GM18517 (cell line): Measurements from ENCODE around the gene TNFRSF6B.
"Not testable (repeated sequence)": the region's sequence is repeated elsewhere in the genome, so short reads cannot be mapped to it uniquely, and the experiment has no call there.

ENCODE experiments used
- ATAC-seq: cut with Tn5 transposase; IDR thresholded peaks from one replicate; pipeline ENCODE4 v1.9.1; 2021; ENCODE audit warnings: mild to moderate bottlenecking, moderate library complexity; ENCODE audit not compliant: unreplicated experiment

The TNFRSF6B gene

DNA sequence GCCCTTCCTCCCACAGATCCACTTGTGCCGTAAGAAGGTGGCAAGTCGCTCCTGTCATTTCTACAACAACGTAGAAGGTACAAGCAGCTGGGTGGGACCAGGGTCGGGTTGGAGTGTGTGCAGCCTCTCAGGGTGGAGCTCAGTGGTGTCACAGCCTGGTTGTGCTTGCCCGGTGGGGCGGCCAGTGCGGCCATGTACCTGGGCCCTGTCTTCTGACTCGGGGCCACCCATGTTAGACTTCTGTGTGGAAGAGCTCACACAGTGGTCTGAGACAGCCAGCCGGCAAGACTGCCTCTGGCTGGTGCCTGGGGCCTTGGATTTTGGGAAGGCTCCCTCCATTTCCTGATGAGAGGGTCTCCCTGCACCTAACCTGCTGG, 33.7 kb upstream of the TNFRSF6B start:
- no peak for ATAC-seq

DNA sequence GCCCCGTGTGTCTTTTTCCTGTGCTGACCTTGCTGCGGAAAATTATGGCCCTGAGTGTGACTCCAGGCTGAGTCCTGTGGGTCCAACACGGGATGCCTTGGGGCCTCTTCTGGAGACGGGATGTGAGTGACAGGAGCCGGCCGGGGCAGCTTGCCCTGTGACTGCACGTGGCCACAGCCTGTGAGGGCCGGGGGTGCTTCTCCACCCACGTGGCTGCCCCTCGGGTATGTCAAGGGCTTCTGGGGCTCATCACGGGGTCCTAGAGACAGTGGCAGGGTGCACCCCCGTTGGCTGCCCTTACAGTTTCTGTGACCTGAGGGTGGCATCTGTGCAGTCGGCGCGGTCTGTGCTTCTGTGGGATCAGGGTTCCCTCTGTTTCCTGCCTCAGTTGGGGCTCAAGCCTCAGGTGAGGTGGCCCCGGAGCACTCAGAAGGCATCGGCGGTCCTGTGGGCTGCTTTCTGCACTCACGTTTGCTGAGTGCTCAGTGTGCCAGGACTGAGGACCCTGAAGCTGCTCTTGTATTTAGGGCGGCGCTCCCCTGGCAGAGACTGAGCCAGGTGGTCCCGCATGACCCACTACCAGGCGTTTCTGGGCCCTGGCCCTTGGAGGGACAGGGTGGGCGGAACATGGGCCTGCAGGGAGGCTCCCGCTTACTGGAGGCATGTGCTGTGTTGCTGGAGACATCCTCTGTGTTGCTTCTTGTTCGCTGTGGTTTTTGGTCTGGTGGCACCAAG, 33.0 kb upstream of the TNFRSF6B start:
- ATAC-seq: no peak

DNA sequence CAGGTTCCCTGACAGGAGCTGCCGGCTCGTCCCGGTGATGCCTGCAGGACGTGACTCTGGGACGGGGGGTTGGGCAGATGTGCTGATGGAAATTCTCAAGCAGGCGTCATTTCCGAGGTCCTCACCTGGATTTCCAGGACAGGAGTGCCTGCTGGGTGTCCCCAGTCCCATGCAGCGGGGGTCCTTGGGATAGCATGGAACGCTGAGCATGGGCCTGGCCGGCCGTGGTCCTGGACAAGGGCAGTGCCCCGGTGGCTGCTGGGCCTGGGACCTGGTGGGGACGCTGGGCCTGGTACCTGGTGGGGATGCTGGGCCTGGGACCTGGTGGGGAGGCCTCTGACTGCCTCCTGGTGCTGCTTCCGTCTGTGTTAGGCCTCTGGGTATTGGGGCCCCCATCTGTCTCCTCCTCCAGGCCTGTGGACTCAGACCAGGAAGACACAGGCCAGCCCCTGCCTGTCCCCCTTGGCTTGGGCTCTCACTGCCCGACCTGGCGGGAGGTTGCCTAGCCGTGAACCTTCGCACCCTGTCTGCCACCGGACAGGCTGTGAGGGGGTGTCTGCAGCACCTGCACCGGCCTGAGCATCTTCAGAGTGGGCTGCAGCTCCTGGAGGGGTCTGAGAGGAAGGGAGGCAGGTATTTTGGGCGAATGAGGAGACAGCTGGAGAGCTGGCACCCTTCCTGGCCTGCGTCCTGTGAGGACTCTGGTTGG, 32.2 kb upstream of the TNFRSF6B start:
- no peak for ATAC-seq

DNA sequence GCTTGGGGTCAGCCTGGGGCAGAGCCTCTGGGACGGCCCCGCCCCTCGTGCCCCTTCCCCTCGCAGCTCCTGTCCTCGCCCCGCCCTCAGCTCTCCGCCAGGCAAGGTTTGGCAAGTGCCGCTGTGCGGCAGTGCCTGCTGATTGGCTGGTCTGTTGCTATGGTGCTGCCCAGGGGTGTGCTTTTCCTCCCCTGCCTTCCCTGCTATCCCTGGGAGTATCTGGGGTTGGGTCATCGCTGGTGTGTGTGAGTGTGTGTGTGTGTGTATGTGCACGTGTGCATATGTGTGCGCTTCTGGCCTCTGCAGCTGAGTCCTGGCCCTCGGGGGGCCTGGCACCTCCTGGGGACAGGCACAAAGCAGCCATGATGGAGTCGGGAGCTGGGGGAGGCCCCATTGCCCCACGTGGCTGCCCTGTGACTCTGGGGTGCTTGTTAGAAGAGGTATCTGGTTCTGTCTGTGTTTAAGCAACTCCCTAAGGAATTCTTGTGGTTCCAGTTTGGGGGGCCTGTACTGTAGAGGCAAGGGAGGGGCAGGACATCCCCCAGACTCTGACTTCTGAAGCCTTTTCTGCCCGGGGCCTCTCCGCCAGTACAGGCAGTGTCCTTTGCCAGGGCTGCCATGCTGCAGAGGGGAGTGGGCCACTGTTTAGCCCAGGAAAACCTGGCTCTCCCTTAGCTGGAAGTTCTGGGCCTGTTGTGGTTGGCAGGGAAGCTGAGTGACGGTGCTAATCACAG, 31.4 kb upstream of the TNFRSF6B start:
- no peak for ATAC-seq

DNA sequence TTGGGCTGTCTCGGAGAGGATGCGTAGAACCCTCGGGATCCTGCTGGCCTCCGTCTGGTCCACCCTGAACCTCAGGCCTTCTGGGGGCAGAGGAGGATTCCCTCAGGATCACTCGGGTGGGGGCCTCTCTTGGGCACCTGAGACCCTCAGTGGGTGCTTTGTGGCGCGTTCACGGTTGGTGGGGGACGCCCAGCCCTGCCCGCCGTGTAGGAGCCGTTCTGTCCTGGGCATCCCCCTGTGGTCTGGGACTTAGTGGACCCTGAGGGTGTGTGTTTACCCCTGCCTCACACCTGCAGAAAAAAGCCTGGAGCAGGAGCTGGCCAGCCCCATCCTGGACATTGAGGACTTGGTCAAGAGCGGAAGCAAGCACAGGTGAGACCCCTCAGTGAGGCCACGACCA, 30.7 kb upstream of the TNFRSF6B start:
- ATAC-seq: no peak

DNA sequence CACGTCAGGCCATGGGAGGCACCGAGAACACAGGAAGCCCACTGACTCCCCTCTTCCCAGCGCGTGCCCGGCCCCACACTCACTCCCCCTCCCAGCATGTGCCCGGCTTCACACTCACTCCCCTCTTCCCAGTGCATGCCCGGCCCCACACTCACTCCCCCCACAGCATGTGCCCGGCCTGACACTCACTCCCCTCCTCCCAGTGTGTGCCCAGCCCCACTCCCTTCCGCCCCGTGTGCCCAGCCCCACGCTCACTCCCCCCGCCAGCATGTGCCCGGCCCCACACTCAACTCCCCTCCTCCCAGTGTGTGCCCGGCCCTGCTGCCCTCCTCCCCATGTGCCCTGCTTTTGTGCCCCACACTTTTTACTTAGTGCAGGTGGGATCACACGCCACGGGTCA, 28.6 kb upstream of the TNFRSF6B start:
- no peak for ATAC-seq

DNA sequence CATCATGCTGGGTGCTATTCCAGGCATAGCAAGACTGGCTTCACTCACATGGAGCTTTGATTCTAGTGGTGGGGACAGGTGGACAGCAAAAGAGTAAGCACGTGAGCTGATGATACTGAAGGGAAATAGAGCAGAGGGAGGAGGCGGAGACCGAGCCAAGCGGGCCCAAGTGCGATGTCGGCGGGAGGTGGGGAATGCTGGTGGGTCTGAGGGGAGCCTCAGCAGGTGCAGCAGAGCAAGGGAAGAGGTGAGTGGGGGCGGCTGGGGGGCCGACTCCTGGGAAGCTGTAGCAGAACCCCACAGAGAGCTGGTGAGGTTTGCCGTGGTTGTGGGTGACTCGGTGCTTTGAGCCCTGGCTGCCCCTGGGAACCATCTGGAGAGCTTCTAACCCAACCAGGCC, 28.1 kb upstream of the TNFRSF6B start:
- no peak for ATAC-seq

DNA sequence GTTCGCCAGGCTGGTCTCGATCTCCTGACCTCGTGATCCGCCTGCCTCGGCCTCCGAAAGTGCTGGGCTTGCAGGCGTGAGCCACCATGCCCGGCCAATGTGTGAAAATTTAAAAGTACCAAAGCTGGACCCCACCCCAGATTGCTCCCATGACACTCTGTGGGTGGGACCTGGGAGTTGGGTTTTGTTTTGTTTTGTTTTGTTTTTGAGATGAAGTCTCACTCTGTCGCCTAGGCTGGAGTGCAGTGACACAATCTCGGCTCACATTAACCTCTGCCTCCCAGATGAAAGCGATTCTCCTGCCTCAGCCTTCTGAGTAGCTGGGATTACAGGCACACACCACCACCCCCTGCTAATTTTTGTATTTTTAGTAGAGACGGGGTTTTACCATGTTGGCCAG, 24.8 kb upstream of the TNFRSF6B start:
- not testable (repeated sequence) for ATAC-seq

DNA sequence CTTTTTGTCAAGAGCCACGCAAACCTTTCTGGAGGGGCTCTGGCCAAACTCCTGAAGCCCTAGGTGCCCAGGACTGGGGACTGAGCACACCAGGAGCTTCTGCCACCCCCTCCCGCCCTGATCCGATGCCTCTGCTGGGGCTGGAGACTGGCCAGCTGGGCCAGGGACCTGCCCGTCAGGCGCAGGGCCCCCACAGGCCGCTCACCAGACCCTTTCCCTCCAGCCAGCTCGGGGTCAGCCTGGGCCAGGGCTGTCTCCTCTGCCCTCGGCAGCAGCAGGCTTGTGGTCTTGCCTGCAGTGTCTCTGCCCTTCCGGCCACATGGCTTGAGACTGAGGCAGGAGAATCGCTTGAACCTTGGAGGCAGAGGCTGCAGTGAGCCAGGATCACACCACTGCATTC, 23.8 kb upstream of the TNFRSF6B start:
- no peak for ATAC-seq

DNA sequence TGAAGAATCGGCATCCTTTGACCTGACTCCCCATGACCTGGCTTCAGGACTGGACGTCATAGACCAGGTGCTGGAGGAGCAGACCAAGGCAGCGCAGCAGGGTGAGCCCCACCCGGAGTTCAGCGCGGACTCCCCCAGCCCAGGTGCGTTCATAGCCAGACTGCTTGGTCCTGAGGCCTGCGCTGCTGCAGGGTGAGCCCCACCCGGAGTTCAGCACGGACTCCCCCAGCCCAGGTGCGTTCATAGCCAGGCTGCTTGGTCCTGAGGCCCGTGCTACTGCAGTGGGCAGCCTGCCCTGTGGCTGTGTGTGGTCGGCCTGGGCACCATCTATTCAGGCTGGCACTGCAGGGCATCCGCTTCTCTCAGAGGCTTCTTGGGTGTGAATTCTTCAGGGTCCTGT, 22.5 kb upstream of the TNFRSF6B start:
- ATAC-seq: no peak

DNA sequence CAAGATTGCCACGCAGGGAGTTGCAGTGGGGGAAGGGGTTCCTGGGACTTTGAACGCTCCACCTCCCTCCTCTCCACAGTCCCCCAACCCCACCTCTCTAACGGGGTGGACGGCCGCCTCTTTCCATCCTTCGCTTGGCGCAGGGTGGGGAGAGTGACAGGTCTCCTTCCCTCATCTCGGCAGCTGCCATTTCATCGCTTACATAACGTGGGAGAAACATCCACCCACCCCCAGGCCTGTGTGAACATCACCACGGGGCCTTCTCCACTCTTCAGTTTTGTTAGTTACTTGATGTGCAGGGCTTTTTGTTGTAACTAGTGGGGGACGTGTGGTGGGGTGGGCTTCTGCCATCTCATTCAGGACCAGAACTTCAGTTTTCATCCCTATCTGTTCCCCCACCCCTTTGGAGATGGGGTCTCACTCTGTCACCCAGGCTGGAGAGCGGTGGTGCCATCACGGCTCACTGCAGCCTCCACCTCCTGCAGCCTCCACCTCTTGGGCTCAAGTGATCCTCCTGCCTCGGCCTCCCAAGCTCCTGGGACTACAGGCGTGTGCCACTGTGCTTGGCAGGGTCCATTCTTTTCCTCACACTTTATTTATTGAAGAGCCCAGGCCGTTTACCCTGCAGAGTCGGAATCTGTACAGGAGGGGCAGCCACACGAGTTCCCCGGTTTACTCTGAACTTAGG, 20.6 kb upstream of the TNFRSF6B start:
- ATAC-seq: no peak

DNA sequence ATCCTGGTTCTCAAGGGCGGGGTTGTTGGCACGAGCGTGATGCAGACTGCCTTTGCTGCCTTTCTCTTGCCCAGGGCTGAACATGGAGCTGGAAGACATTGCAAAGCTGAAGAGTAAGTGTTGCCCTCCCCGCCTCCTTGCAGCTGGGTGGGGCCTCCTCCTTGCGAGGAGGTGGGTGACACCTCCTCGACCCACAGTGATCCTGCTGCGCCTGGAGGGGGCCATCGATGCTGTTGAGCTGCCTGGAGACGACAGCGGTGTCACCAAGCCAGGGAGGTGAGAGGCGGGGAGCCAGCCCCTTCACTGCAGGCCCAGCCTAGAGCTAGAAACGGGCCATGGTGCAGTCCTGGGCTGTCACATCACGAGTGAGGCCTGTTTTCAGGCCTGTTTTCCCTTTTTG, 18.4 kb upstream of the TNFRSF6B start:
- ATAC-seq: no peak

DNA sequence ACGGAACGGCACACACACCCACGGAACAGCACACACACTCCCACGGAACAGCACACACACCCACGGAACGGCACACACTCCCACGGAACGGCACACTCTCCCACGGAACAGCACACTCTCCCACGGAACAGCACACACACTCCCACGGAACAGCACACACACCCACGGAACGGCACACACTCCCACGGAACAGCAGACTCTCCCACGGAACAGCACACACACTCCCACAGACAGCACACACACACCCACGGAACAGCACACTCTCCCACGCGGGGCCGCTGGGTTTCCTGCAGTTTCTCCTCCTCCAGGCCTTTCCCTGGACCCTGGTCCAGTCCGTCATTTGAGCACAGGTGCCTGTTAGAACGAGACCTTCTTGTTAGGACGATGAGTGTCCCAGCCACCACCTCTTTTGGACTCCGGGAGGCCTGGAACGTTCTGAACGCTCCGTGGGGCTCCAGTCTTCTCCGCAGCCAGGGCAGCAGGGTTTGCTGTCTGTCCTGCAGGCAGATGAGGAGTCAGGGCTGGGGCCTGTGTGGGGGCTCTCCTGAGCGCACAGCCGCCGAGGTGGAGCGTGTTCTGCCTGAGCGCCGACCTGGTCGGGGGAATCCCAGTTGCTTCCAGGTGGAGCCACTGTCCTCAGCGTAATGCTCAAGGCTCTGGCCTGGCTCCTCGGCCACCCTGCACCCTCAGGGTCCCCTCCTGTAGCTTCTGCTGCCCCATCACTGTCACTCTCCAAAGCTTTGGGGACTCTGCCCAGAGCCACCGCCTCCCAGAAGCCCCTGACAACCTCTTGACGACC, 17.6 kb upstream of the TNFRSF6B start:
- no peak for ATAC-seq

DNA sequence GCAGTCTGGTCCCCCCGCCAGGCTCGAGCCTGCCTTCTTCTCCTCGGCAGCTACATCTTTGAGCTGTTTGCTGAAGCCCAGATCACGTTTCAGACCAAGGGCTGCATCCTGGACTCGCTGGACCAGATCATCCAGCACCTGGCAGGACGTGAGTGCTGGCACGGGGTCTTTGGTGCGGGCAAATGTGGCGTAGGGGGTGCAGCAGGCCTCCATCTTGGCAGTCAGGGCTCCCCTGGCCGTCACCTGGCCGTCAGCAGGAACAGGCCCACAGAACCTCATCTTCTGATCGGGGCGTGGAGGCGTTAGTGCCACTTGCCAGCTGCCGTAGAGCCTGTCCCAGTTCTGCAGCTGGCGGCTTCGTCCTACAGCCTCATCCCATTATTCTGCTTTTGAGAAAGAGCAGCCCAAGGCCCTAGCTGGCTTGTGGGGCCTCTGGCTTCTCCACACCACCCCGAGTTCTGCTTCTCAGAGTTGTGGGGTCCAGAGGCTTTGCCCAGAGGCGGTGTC, 16.6 kb upstream of the TNFRSF6B start:
- no peak for ATAC-seq

DNA sequence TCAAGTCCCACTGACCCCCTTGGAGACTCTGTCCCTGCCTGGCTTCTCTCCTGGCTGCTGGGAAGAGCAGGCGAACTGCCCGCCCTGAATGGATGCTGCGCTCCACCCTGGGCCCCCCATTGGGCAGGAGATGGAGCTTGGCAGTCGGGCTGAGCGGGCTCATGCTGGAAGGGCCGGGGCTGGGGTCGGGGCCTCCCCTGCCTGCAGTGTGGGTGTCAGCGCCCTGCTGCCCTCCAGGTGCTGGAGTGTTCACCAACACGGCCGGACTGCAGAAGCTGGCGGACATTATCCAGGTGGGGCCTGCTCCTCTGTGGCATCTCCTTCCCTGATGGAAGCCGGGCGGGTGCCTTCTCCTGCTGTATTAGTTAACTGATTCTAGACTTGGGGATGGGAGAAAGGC, 16.0 kb upstream of the TNFRSF6B start:
- ATAC-seq: no peak

DNA sequence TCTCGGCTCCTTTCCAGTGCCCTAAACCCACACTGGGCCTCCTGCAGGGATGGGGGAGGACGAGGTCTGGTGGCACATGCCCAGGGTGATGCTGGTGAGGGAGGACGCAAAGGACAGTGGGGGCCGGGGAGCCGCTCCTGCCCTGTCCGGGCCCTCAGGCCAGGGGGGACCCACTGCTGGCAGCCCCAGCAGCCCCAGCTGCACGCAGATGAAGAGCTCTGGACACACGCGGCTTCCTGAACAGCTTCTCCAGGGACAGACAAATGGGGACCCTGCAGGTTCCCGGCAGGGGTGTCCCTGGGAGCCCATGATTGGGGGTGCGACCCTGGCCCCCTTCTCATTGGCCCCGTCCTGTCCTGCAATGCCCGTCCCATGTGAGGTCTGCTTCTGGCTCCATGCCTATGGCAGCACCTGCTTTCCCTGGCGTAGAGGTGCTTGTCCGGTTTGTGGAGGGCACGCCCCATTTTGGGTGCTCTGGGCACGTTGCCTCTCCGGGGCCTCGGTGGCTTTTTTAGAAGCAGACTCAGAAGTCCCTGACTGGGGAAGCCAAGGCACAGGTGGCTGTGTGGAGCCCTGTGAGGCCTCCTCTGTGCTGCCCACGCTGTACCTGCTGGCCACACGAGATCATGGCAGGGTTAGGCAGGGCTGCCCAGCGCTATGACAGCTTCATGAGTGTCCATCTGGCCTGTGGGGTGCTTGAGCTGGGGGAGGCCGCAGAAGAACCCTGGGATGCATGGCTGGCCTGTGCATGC, 15.4 kb upstream of the TNFRSF6B start:
- no peak for ATAC-seq

DNA sequence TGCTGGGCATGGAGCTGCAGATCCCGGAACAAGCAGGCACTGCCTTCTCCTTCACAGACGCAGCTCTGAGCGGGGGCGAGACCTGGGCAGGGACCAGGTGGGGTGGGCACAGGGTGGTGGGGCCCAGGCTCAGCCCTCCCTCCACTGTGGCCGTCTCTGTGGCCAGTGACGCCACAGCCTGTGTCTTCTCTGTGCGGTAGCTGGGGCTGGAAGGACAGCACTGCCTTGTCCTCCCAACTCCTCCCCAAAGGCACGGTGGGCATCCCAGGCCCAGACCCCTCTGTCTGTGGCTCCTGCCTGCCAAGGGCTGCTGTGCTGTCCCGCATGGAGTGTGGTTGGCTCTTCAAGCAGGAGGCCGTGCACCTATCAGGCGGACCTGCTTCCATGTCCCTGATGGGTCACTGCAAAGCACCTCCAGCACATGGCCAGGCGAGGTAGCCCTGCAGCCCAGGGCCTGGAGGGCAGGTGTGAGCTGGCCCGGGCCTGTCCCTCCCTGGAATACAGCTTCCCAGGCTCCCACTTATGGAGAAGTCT, 14.8 kb upstream of the TNFRSF6B start:
- no peak for ATAC-seq

DNA sequence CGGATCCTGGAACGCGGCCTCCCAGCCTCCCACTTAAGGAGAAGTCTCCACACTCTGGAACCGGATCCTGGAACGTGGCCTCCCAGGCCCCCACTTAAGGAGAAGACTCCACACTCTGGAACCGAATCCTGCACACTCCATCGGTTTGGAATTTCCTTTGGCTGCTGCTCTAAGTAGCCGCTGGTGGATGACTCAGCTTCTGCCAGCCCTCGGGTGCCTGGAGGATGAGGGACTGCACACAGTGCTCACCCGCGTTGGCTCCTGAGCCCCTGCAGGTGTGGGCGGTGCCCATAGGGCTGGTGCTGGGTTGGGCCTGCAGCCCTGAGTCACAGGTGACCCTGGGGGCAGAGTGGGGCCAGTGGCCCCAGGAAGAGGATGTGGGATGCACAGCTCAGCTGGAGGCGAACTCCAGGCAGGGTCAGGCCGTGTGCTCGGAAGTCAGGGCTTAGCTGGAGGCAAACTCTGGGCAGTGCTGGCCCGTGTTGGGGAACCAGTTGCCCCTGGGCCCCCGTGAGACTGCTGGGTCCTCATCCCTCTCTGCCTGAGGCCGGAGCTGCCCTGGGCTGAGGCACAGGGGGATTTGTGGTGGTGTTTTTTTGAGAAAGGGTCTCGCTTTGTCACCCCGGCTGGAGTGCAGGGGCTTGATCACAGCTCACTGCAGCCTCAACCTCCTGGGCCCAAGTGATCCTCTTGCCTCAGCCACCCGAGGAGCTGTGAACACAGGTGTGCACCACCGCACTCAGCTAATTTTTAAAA, 13.9 kb upstream of the TNFRSF6B start:
- ATAC-seq: no peak
